Measurements from ENCODE around the gene SCUBE3.
A peak's percentile ranks its signal among the peaks of the same experiment; 100 is the strongest.

The SCUBE3 gene

DNA sequence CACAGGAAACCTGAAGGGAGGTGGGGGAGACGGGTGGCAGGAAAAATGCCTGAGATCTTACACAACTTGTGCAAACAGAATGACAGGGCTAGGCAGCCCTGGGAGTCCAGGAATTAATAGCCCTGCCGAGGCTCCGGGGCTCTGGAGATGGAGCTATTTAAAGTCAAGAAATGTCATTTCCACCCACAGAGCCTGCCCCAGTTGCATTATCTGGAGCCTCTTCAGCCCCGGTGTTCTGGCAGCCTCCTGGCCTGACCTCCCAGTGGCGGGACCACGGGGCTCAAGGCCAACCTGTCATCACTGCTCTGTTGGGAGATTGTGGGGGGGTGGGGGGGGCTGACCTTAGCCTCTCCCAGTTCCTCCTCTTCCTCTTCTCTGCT is 28.5 kb upstream of the SCUBE3 start:
- no peak for DNase-seq (ENCODE audit: low read depth)
- H3K4me3 ChIP-seq (ENCODE audit: low read depth, low read length): no peak overlapping the region
- TF ChIP-seq, protein P1, sequence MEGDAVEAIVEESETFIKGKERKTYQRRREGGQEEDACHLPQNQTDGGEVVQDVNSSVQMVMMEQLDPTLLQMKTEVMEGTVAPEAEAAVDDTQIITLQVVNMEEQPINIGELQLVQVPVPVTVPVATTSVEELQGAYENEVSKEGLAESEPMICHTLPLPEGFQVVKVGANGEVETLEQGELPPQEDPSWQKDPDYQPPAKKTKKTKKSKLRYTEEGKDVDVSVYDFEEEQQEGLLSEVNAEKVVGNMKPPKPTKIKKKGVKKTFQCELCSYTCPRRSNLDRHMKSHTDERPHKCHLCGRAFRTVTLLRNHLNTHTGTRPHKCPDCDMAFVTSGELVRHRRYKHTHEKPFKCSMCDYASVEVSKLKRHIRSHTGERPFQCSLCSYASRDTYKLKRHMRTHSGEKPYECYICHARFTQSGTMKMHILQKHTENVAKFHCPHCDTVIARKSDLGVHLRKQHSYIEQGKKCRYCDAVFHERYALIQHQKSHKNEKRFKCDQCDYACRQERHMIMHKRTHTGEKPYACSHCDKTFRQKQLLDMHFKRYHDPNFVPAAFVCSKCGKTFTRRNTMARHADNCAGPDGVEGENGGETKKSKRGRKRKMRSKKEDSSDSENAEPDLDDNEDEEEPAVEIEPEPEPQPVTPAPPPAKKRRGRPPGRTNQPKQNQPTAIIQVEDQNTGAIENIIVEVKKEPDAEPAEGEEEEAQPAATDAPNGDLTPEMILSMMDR (IDR thresholded peaks at IDR 0.05; ENCODE audit: control insufficient read depth, extremely low read depth, insufficient read depth): no peak

DNA sequence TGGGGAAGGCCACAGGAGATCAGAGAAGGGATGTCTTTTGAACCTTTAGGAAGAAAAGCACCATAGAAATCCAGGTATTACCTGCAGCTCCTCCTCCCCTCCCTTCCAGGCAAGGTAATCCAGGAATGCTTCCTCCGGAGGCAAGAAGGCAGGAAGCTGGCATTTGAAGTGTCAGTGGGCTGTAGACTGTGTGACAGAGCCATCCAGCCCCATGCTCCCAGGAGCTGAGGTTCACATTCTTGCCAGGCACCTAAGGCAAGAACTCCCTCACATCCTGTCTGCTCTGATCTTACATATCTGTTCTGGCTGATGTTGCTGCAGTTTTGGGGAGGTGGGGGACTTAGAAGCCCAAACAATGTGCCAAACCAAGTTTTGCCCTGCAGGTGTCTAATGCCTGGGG is 27.8 kb upstream of the SCUBE3 start:
- DNase-seq (ENCODE audit: low read depth): no peak
- no peak overlapping the region for H3K4me3 ChIP-seq (ENCODE audit: low read depth, low read length)
- TF ChIP-seq, protein P1 (IDR thresholded peaks at IDR 0.05; ENCODE audit: control insufficient read depth, extremely low read depth, insufficient read depth): no peak

DNA sequence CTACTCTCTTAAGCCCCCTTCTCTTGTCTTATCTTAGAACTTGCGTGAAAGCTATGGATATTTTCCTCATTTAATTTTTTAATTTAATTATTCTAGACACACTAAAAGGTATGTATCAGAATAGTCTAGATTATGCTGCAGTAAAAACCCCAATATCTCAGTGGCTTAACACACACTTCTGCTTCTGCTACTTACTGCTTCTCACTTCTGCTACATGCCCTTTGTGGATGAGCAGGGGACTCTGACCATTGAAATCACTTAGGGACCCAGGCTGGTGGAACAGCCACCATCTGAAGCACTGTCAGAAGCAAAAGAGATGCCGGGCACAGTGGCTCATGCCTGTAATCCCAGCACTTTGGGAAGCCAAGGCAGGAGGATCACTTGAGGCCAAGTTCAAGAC is 27.2 kb upstream of the SCUBE3 start:
- H3K4me3 ChIP-seq (ENCODE audit: low read depth, low read length): no peak overlapping the region
- DNase-seq (ENCODE audit: low read depth): no peak
- TF ChIP-seq, protein P1 (IDR thresholded peaks at IDR 0.05; ENCODE audit: control insufficient read depth, extremely low read depth, insufficient read depth): no peak

DNA sequence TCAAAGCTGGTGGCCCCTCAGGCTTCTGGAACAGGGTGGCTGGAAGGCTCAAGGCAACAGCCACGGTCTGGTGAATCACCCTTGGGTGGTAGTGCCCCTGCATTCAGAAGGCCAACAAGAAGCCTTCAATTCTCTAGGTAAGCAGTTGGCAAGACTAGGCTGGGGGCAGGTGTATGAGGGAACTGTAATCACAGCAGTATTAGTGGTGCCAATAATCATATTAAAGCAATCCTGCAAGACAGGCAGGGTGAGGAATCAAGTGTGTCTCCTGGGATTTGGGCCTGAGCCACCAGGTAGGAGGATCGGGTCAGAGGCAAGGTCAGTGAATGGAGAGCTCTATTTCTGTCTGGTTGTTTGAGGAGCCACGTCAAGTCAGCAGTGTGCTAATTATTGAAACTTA is 24.9 kb upstream of the SCUBE3 start:
- TF ChIP-seq, protein P1 (IDR thresholded peaks at IDR 0.05; ENCODE audit: control insufficient read depth, extremely low read depth, insufficient read depth): no peak
- H3K4me3 ChIP-seq (ENCODE audit: low read depth, low read length): no peak overlapping the region
- DNase-seq (ENCODE audit: low read depth): peak; percentile 58

DNA sequence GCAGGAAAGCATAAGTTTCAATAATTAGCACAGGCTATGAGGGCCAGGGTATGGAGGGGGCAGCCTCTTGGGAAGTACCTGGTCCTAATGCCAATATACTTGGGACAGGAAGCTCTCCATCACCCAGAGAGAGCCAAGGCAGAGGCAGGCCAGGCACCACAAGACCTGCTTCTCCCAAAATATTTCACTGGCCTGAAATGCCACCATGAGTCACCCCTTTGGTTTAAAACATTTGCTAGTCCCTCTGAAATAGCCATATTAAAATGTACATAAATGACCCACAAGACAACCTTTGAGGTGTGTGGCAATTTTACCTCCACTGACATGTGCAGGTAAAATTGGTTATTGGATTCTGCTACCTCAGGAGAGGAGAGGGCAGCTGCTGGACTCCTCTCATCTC is 23.4 kb upstream of the SCUBE3 start:
- TF ChIP-seq, protein P1 (IDR thresholded peaks at IDR 0.05; ENCODE audit: control insufficient read depth, extremely low read depth, insufficient read depth): no peak
- no peak for DNase-seq (ENCODE audit: low read depth)

DNA sequence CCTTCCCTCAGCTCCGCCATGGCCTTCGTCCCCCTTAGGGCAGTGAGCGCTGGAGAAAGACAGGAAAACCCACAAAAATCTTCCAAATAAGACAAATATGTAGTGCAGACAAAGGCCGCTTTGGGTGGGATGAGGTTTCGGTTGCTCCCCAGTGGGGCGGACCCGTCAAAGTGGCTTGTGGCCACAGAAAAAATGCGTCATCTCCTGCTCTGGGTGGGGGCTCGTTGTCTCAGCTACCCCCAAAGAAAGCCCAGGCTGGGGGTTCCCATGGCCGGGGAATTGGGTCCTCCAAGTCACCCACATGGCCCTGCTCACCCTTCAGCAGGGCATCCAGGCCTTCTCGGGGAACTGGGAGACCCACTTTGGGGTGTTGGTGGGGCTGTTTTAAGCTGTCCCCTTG is 21.9 kb upstream of the SCUBE3 start:
- DNase-seq (ENCODE audit: low read depth): no peak
- H3K4me3 ChIP-seq (ENCODE audit: low read depth, low read length): no peak overlapping the region
- TF ChIP-seq, protein P1 (IDR thresholded peaks at IDR 0.05; ENCODE audit: control insufficient read depth, extremely low read depth, insufficient read depth): no peak

More for the DNA sequence above, 23.4 kb upstream of the SCUBE3 start:
- H3K4me3 ChIP-seq (ENCODE audit: low read depth, low read length): no peak overlapping the region

DNA sequence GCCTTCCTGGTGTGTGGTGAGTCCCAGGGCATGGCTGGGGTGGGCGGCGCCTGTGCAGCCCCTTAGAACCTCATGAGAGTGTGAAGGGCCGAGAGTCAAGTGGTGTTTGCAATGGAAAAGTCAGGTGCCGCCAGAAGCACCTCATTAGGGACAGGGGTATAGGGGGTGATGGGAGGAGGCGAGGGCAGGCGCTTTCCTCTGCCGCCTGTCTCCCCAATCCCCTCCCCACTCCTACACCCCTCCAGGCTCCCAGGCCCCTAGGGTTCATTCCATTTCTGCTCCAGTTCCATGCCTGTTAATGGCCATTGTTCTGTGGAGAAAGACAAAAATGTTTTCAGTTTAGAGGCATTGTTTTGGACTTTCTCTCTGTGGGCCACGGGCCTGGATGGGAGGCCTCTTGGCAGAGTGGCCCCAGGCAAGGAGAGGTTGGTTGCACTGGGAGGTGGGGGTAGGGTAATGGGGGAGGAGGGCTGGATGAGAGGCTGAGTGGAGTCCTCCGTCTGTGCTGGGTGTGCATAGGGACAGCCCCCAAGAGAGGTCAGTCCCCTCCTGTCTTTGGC is 21.4 kb upstream of the SCUBE3 start:
- TF ChIP-seq, protein P1 (IDR thresholded peaks at IDR 0.05; ENCODE audit: control insufficient read depth, extremely low read depth, insufficient read depth): no peak
- DNase-seq (ENCODE audit: low read depth): no peak
- no peak overlapping the region for H3K4me3 ChIP-seq (ENCODE audit: low read depth, low read length)

Measured in LNCaP clone FGC (cell line).